H1 (cell line): ENCODE measurements around the gene CHCHD3. TPM values are rescaled to one million over a fixed set of nuclear protein-coding genes. Genes with fewer than 3 reads are reported as not detected.

Experiments used
- BACH1 ChIP-seq: IDR thresholded peaks from 2 replicates; pipeline ENCODE4 v1.6.1; 2012; ENCODE audit warnings: low read length, improper control_type of control experiment
- BRCA1 ChIP-seq: IDR thresholded peaks from 2 replicates; pipeline ENCODE4 v1.6.1; 2012; ENCODE audit warnings: low read depth, low read length, improper control_type of control experiment
- EZH2 ChIP-seq: fragments of 200-600 bp; sonication (generic); IDR thresholded peaks from 2 replicates; pipeline ENCODE4 v1.7.1; 2012; ENCODE audit warnings: low read depth, mild to moderate bottlenecking, moderate library complexity, low read length, inconsistent platforms; ENCODE audit not compliant: severe bottlenecking
- FOSL1 ChIP-seq: IDR thresholded peaks from 2 replicates; pipeline ENCODE4 v1.6.1; 2011; ENCODE audit warnings: mild to moderate bottlenecking, low read depth, low read length, moderate library complexity; ENCODE audit not compliant: insufficient read depth
- MAFK ChIP-seq: IDR thresholded peaks from 2 replicates; pipeline ENCODE4 v1.6.1; 2012; ENCODE audit warnings: low read depth, mild to moderate bottlenecking, improper control_type of control experiment, low read length
- NRF1 ChIP-seq: IDR thresholded peaks from 2 replicates; pipeline ENCODE4 v1.6.1; 2011; ENCODE audit warnings: mild to moderate bottlenecking, low read depth, low read length, improper control_type of control experiment
- POLR2A ChIP-seq, 2 experiments: IDR thresholded peaks; 1 replicate in 1 of 2; 2 replicates in 1 of 2; pipeline ENCODE4 v1.6.1; 2011; ENCODE audit warnings: low read depth in 2 of 2, low read length in 2 of 2, mild to moderate bottlenecking in 2 of 2; ENCODE audit errors: control extremely low read depth in 1 of 2
- POLR2AphosphoS5 ChIP-seq: IDR thresholded peaks from 2 replicates; pipeline ENCODE4 v1.6.1; 2011; ENCODE audit warnings: low read depth, low read length
- SP1 ChIP-seq: IDR thresholded peaks from 2 replicates; pipeline ENCODE4 v1.6.1; 2011; ENCODE audit warnings: low read depth, low read length
- SP2 ChIP-seq: IDR thresholded peaks from 2 replicates; pipeline ENCODE4 v1.6.1; 2012; ENCODE audit warnings: mild to moderate bottlenecking, low read length, inconsistent platforms
- SRF ChIP-seq: IDR thresholded peaks from 2 replicates; pipeline ENCODE4 v1.6.1; 2011; ENCODE audit warnings: mild to moderate bottlenecking, low read depth, low read length, moderate library complexity
- ZNF274 ChIP-seq: IDR thresholded peaks from 2 replicates; pipeline ENCODE4 v1.7.0; 2012; ENCODE audit warnings: low read length, borderline replicate concordance; ENCODE audit errors: extremely low read depth
- polyA plus RNA-seq, 7 experiments: library from polyadenylated mRNA; depleted of rRNA in 3 of 7; stranded (reverse) in 5 of 7; unstranded in 2 of 7; fragments of >200 nt in 5 of 7; fragments of 200-250 nt in 2 of 7; gene quantifications; 1 replicate in 5 of 7; 2 replicates in 1 of 7; 4 replicates in 1 of 7; pipeline versions ENCODE4 v1.2.1 to v1.2.3, GENCODE V29; 2011 to 2013; ENCODE audit warnings: missing spikeins in 2 of 7, mixed read lengths in 2 of 7
- total RNA-seq: library from RNA; stranded (reverse); fragmentation: NEBNext Ultra II Directional; extraction: Animal tissue kit (Norgen Biotek cat#: 25700); gene quantifications from 2 replicates; pipeline ENCODE4 v1.2.1, GENCODE V29; 2021
- TF ChIP-seq, protein P1 (sequence below): fragments of 300-600 bp; sonication (generic); IDR thresholded peaks from 2 replicates; pipeline ENCODE4 v1.7.1; 2012; ENCODE audit warnings: low read length, moderate library complexity, mild to moderate bottlenecking, inconsistent platforms; ENCODE audit not compliant: insufficient replicate concordance

CHCHD3 gene
- total and polyA plus RNA-seq, 2 of the 8 experiments (the other 6 are each of a cell fraction or from before 2014, with no cell fraction given): 42.9 to 137 TPM

DNA sequence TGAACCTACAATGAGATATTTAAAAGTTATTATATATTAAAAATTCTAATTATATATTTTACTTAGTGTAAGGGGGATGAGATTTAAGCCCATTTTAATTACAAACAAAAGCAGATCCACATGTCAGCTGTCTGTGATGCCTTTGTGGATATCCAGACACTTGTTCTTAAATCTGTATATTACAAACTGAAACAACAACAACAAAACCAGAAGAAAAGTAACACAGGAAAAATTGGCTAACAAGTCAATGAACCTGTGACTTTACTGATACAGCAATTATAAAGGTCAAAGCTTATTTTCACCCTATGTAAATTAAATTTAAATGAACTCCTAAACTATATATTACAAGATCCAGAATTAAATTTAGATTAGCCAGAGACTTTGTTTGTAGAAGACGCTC is 222.7 kb downstream of the CHCHD3 start (continued):
- TF ChIP-seq, protein P1, sequence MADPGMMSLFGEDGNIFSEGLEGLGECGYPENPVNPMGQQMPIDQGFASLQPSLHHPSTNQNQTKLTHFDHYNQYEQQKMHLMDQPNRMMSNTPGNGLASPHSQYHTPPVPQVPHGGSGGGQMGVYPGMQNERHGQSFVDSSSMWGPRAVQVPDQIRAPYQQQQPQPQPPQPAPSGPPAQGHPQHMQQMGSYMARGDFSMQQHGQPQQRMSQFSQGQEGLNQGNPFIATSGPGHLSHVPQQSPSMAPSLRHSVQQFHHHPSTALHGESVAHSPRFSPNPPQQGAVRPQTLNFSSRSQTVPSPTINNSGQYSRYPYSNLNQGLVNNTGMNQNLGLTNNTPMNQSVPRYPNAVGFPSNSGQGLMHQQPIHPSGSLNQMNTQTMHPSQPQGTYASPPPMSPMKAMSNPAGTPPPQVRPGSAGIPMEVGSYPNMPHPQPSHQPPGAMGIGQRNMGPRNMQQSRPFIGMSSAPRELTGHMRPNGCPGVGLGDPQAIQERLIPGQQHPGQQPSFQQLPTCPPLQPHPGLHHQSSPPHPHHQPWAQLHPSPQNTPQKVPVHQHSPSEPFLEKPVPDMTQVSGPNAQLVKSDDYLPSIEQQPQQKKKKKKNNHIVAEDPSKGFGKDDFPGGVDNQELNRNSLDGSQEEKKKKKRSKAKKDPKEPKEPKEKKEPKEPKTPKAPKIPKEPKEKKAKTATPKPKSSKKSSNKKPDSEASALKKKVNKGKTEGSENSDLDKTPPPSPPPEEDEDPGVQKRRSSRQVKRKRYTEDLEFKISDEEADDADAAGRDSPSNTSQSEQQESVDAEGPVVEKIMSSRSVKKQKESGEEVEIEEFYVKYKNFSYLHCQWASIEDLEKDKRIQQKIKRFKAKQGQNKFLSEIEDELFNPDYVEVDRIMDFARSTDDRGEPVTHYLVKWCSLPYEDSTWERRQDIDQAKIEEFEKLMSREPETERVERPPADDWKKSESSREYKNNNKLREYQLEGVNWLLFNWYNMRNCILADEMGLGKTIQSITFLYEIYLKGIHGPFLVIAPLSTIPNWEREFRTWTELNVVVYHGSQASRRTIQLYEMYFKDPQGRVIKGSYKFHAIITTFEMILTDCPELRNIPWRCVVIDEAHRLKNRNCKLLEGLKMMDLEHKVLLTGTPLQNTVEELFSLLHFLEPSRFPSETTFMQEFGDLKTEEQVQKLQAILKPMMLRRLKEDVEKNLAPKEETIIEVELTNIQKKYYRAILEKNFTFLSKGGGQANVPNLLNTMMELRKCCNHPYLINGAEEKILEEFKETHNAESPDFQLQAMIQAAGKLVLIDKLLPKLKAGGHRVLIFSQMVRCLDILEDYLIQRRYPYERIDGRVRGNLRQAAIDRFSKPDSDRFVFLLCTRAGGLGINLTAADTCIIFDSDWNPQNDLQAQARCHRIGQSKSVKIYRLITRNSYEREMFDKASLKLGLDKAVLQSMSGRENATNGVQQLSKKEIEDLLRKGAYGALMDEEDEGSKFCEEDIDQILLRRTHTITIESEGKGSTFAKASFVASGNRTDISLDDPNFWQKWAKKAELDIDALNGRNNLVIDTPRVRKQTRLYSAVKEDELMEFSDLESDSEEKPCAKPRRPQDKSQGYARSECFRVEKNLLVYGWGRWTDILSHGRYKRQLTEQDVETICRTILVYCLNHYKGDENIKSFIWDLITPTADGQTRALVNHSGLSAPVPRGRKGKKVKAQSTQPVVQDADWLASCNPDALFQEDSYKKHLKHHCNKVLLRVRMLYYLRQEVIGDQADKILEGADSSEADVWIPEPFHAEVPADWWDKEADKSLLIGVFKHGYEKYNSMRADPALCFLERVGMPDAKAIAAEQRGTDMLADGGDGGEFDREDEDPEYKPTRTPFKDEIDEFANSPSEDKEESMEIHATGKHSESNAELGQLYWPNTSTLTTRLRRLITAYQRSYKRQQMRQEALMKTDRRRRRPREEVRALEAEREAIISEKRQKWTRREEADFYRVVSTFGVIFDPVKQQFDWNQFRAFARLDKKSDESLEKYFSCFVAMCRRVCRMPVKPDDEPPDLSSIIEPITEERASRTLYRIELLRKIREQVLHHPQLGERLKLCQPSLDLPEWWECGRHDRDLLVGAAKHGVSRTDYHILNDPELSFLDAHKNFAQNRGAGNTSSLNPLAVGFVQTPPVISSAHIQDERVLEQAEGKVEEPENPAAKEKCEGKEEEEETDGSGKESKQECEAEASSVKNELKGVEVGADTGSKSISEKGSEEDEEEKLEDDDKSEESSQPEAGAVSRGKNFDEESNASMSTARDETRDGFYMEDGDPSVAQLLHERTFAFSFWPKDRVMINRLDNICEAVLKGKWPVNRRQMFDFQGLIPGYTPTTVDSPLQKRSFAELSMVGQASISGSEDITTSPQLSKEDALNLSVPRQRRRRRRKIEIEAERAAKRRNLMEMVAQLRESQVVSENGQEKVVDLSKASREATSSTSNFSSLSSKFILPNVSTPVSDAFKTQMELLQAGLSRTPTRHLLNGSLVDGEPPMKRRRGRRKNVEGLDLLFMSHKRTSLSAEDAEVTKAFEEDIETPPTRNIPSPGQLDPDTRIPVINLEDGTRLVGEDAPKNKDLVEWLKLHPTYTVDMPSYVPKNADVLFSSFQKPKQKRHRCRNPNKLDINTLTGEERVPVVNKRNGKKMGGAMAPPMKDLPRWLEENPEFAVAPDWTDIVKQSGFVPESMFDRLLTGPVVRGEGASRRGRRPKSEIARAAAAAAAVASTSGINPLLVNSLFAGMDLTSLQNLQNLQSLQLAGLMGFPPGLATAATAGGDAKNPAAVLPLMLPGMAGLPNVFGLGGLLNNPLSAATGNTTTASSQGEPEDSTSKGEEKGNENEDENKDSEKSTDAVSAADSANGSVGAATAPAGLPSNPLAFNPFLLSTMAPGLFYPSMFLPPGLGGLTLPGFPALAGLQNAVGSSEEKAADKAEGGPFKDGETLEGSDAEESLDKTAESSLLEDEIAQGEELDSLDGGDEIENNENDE: no peak
- TF ChIP-seq NRF1: no peak
- TF ChIP-seq SP1: no peak
- TF ChIP-seq ZNF274: no peak
- TF ChIP-seq SP2: no peak
- no peak for TF ChIP-seq FOSL1
- no peak for TF ChIP-seq SRF
- no peak for TF ChIP-seq BACH1
- no peak for TF ChIP-seq MAFK
- no peak for TF ChIP-seq POLR2AphosphoS5
- TF ChIP-seq POLR2A (IDR thresholded peaks at IDR 0.05; ENCODE audit: control extremely low read depth in 1 of 2, low read depth in 2 of 2, low read length in 2 of 2): no peak
- no peak for TF ChIP-seq BRCA1
- no peak for TF ChIP-seq EZH2
